Skin of body (tissue), 2 donors: ENCODE data around the gene SKAP1. TPM values are rescaled to one million over a fixed set of nuclear protein-coding genes. Genes with fewer than 3 reads are reported as not detected.
"Not testable (repeated sequence)": the region's sequence is repeated elsewhere in the genome, so short reads cannot be mapped to it uniquely, and the experiment has no call there.

ENCODE experiments used
- DNase-seq: peaks from one replicate; lab custom pipeline; 2025; lab: John Stamatoyannopoulos, UW
- total RNA-seq: library from RNA; depleted of rRNA; stranded (reverse); fragments of >200 nt; gene quantifications from one replicate; pipeline ENCODE4 v1.2.3, GENCODE V29; 2014

Gene SKAP1
- total RNA-seq, 1 donor from 2014 or later = 0.89 TPM

DNA sequence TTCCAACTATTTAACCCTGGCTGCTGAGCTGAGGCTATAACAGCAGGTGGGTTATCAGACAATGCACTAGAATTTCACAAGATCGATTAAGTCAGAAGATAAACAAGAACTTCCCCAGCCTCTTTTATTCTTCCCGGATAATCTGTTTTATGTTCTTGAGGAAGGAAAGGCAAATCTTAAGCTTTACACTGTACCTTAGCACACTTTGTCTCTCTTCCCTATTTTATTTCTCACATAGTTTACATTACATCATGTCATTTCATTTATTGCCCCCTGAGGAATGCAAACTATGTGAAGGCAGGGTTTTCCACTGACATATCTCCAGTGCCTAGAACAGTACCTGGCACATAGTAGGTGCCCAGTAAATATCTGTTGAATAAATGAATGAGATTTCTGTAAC is 139.6 kb downstream of the SKAP1 start:
- DNase-seq = no peak

DNA sequence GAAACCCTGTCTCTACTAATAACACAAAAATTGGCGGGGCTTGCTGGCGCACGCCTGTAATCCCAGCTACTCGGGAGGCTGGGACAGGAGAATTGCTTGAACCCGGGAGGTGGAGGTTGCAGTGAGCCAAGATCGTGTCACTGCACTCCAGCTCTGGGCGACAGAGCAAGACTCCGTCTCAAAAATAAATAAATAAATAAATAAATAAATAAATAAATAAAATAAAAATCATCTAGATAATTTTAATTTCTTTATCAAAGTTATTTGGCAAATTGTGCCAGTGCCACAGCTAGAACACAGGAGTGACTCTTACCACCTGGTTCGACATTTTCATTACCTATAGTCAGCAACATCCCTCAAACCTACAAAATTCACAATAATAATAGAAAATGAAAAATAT is 143.1 kb downstream of the SKAP1 start:
- not testable (repeated sequence) for DNase-seq

DNA sequence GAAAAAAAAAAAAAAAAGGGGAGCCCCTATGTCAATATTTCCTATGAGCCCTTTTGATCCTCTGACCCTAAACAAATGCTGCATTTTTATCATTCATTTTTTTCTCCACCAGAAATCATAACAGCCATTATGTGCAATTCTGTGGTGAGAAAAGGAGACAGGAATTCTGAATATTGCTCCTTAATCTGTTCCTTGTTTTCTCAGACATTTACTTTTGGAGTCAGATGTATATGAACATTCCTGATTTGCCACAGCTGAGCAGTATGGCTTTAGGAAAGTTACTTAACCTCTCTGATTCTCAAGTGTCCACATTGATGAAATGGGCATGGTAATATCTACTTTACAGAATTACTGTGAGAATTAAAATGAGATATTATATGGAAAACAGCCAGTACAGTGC is 144.4 kb downstream of the SKAP1 start:
- DNase-seq = no peak

DNA sequence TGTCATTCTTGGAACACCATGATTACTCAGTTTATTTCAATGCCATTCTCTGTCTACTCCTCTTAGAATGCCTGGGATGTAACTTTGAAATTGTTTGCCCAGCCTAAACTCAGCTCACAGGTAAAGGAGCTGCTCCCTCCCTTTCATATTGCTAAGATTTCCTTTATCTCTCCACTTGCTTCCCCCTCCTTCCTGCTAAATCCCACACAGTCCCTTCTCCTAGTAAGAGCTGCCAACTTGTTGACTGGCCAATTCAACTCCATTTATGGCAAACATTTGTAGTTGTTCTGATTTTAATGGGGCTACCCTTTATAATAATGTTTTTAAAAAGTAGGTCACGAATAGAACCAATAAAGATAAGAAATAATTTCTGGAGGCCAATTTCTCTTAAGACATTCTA is 146.1 kb downstream of the SKAP1 start:
- no peak for DNase-seq

DNA sequence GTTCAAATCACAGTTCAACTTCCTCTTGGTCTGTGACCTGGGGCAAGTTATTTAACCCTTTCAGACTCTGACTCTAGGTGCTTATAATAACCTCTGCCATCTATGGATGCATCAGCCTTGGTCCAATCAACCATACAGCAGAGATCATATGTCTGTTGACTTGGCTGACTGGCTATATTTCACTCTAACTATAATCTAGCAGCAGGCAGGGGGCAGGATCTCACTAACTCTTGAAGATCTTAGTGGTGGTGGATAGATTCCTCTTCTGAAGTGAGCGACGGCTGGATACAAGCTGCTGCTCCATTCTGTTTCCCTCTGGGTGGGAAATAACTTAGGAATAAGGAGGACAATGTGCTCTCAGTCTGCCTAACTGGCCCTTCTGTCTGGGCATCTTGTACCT is 146.6 kb downstream of the SKAP1 start:
- no peak for DNase-seq

DNA sequence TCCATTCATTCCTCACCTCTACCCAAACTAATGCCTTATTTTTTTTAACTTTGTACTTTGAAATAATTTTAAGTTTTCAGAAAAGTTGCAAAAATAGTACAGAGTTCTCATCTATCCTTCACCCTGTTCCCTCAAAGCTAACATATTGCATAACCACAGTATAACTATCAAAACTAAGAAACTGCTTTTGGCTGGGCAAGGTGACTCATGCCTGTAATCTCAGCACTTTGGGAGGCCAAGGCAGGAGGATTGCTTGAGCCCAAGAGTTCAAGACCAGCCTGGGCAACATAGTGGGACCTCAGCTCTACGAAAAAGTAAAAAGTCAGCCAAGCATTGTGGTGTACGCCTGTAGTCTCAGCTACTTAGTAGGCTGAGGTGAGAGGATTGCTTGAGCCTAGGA is 147.7 kb downstream of the SKAP1 start:
- DNase-seq = no peak

DNA sequence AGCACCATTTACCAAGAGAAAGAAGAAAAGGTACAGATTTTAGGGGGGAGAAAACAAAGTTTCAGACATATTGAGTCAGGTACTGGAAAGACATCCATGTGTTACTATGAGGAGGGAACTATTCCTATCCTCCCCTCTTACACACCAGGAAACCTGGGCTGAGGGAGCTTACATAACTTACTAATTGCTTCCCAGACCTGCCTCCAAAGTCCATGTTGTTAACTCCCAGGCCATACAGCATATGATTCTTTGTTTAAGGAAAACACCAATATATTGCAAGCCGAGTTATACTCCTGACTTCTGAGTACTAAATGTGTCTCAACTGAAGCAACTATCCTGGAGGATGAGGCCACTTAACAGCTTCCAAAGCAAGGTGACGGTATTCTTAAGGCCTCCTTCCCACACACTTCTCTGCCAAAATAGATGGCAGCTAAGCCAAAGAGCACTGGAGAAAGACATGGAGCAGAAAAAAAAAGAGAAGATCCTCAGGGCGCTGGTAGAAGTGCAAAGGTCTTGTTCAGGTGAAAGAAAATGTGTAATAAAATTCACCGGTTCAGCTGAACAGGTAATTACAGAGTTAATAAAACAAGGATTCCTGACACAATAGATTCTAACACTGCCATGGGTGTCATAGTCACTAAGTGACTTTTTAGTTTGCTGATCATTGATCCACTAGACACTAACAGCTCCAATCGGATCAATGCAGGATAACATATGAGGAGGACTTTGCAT is 151.1 kb downstream of the SKAP1 start:
- DNase-seq = no peak

DNA sequence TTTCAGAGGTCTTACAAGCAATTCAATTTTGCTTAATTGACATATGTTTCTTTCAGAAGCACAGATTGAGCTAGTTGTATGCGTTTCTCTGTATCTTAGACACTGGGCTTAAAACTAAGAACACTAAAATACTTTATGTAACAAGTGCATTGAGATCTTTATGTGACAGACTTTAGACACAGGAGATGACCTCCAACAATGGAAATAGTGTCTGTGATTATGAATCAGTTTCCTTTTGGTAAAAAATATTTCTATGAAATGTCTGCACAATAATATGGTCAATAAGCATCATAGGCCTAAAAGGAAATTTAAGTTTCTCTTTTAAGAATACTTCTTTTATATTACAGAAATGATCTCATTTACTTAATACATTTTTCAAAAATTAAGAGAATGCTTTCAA is 153.2 kb downstream of the SKAP1 start:
- DNase-seq = no peak

DNA sequence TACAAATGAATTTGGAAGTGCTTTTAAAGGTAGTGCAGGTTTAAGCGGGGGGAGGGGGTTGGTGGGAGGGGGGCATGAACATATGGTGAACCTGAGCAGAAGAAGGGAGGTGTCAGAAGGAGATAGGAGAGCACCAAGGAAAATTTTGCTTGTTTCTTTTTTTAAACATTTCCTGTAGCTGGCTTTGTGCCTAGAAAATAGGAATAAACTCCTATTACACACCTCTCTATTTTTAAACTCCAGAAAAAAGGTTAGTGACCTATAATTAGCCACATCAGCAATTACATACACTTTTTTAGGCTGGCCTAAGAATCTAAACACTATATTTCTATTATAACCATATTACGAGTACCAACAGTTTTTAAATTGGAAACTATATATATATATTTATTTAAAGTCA is 159.1 kb downstream of the SKAP1 start:
- no peak for DNase-seq

DNA sequence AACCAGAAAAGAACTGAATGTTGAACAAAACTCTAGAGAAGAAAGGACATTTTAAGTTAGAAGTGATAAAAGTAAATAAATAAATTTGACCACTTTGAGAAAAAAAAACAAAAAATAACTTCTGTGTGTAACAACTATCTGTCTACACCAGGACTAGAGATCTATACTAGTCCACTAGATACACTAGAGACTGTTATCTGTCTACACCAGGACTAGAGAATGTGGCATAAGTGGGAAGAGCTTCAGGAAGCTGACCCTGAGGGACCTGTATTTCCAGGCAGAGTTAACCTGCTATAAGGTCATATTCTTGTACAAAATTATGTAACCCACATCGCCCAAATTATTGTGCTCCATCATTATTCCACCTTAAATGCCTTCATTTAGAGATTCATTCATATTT is 160.8 kb downstream of the SKAP1 start:
- DNase-seq = no peak

DNA sequence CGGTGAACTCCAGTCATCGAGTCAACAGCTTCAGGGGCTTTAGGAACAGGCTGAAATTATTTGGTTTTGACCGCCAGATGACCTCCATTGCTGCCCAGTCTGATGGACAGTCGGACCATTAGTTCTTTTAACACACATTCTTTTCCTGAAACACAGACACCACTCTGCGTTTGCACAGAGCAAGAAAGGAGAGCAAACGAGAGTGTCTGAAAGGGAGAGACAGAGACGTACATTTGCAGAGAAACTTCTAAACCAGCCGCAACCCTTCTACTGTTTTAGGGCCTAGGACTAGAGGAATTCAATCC is 166.3 kb downstream of the SKAP1 start:
- no peak for DNase-seq

DNA sequence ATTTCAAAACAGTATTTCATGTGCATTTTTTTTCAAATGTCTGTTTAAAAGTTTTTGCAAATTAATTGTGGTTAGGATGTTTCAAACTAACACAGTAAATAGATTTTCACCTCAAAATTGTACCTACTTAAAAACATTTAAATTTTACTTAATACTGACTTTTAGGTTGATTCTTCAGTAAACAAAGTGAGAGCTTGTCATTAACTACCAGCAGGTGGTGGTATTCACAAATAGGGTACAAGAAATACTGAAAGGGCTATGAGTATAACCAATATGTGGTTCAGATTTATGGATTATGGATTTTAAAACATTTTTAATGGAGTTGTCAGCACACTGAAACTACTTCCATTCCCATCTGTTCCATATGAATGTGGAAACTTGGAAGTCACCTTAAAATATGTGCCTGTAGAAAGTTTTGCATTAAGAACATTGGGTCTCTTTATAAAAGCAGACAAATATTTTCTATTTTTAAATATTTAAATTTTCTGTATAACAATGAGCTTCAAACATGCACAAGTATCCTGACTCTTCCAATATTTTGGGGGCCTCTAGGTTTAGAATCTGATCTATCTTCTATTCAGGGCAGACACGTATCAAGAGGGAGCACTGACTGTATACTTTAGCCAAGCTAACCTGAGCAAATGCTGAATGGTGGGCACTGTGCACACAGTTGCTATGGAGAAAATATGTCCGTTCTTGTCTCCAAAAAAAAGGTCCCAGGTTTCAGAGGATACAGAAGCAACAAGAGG is 166.9 kb downstream of the SKAP1 start:
- DNase-seq = no peak

DNA sequence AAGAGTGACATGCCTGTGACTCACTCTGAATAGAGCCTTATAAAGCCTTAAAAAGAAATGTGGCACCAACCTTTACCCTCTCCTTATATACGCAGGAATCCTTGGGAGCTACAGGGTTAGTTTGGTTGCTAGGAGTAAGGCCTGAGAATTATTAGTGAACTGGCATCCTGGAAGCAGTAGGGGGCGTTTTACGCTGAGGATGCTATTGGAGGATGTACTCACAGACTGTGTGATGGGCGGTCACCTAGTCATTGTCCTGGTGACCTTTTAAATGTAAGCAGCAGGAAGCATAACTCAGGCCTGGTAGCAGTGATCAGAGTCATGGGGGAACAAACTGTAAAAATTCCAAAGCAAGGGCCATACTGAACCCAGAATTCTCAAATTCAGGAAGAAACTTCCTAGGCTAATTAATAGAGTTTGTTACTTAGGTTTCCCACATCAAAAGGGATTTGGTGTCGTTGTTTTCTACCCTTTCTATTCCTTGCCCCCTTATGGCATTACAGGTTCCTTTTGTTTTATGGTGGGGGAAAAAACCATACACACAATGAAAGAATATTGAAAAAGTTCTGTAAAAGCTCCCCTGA is 168.6 kb downstream of the SKAP1 start:
- no peak for DNase-seq

DNA sequence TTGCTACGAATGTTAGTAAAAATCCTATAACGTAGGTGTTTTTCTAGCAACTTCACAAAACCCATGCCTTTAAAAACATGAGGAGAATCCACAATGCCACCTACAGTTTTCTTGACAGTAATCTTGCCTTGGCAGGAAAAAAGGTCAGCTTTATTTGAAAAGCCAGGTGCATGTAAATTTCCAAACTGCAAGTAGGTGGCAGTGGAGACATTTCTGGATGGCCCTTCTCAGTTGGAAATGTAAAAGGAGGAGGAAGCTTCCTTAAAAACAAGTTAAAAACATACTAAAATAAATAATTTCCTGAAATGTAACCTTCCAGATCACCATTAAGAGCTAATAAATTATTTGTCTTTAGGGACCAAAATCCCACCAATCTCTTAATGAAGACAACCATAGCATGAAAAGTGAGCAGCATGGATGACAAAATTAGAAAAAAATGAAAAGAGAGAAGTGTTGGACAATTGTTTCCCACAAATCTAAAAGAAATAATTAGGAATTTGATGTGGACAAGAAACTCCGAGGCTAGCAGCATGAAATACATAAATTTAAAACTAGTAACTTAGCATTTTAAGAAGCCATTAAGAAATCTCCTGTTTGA is 170.2 kb downstream of the SKAP1 start:
- DNase-seq = no peak

DNA sequence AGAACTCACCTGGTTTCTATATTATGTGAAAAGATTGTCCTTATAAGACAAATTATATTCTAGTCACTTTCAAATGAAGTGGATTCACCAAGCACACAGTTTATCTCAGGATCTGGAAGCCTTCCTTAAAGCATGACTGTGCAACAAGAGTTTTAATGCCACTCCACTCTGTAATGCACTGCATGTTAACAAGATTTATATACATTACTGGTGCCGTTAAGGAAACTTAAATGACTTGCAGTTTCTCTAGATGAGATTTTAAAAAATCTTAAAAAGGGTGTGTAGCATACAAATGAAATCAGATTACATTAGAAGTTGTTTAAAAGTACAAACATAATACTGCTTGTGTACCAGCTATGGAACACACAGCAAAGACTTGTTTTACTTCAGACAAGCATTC is 171.7 kb downstream of the SKAP1 start:
- no peak for DNase-seq

DNA sequence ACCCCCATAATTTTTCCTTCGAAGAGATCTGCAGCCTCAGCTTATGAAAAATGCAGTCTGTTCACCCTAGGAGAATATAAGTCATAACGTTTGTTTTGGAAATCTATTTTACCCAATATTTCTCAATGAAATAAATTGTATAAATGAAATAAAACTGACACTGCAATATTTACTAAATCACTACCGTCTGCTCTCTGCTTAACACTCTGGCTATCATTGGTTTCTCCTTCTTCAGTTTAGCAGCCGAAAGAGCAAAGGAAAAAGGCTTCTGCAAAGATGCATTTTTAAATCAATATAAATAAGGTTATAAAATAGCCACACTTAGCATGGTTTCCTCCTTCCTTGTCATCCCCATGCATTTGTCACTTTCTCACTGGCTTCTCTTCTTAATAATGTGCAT is 174.3 kb downstream of the SKAP1 start:
- no peak for DNase-seq

DNA sequence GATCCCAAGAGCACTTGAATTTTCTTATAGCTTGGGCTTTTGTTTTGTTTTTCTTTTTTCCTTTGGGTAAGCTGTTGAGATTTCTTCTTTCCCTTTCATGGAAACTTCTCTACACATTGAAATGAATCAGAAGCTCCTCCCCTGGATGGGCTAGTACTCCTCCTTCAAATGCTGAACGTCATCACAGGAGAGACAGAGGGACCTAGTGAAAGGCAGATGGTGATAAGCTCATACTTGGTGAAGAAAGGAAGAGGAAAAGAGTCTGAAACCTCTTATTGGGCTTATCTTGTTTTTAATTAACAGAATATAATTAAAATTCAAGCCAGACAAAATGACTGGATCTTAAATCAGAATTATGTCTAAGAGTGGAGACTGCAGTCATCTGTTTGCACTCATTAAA is 175.1 kb downstream of the SKAP1 start:
- DNase-seq = no peak

DNA sequence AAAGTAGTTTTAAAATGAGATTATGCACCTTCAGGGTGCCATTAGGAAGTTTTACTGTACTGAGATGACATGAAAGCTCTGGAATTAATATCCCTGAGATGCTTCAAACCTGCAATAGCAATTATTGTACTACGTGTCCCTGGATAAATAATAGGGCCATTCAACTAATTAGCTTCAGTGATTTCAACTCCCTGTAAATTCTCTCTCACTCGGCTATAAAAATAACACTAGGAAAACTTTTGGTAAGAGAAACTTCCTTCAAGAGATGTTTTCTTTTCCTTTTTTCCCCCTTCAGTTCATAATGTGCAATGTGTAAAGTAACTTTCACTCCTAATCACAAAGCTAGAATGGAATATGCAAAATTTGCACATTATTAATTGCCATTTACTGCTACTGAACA is 176.0 kb downstream of the SKAP1 start:
- DNase-seq = no peak

DNA sequence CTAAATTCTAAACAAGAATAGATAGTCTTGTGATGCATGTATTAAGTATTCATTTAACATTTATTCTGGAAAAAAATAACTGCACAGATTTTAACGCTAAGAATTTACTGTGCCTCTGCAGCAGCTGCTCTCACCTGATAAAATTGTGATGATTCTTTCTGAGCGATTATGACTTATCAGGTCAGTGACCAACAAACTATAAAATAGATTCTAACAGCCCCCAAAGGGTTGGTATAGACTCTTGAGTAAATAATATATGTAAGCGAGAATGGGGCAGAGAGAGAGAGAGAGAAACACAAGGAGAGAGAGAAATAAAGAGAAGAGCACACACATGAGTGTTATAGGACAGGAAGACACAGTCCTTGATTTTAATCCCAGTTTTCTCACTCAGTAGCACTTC is 178.1 kb downstream of the SKAP1 start:
- DNase-seq = no peak

DNA sequence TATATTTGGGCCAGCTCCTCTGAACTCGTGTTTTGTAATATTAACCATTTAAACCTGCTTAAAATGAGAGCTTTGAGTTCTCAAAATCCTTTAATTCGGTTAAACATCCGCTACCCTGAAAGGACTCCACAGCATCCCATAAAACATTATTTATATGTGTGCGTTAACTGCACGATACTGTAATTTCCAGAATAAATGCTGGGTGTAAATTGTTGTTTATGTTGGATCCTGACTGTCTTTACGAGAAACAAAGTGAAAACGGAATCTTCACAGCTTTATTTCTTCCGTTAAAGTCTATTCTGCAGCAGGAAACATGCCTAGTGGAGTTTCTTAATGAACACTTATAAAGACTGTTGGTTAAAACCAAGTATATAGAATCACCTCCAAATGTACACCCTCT is 179.1 kb downstream of the SKAP1 start:
- DNase-seq = no peak

DNA sequence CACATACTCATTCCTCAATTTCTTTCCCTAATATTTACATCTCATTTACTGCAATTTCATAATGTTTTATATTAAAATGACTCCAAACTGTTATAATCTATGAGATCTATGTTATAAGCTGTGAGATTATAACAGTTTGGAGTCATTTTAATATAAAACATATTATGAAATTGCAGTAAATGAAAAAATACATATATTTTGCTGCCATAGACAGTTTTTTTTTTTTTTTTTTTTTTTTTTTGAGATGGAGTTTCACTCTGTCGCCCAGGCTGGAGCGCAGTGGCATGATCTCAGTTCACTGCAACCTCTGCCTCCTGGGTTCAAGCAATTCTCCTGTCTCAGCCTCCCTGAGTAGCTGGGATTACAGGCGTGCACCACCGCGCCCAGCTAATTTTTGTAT is 180.0 kb downstream of the SKAP1 start:
- DNase-seq = not testable (repeated sequence)

DNA sequence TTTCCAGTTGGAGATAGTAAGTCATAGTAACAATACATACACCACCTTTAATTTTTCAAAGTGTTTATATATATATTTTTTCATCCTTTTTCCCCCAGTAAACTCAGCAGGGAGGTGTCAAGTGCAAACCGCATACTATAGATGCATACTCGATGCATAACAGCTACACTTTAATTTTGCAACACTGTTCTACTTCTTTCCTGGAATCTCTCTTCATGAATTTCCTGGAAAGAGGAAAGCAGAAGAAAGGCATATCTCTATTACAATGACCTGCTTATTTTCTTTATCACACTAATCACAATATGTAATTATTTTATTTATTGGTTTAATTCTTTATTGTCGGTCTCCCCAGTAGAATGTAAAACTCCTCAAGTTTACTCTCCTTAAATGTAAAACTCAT is 182.4 kb downstream of the SKAP1 start:
- no peak for DNase-seq

DNA sequence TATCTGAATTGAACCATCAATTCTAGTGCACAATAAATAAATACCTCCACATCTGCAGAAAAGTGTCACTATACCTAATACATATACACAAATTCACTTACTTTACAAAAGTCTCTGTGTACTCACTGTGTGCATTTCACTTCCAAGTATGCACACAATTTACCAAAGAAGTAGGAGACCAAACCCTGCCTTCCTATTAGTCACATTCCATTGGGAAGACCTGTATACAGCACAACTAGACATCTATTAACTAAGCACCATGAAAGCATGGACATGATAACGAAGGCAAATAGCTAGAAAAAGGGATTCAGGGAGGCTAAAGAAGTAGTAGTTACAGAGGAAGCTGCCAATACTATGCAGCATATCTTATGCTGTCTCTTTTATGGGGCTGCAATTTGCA is 183.0 kb downstream of the SKAP1 start:
- no peak for DNase-seq
